ENCODE data around the gene BIRC2.

DNA sequence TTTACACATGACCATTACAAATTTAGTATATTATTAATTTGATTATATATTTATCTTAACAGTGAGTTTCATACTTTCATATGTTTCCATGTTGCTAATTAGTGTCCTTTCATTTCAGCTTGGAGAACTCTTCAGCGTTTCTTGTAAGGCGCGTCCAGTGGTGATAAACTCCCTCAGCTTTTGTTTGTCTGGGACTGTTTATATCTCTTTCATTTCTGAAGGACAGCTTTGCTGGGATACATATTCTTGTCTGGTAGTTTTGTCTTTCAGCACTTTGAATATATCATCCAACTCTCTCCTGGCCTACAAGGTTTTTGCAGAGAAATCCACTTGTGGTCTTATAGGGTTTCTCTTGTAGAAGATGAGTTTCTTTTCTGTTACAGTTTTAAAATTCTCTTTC, 12.4 kb downstream of the BIRC2 start:
- TF ChIP-seq, protein P1, sequence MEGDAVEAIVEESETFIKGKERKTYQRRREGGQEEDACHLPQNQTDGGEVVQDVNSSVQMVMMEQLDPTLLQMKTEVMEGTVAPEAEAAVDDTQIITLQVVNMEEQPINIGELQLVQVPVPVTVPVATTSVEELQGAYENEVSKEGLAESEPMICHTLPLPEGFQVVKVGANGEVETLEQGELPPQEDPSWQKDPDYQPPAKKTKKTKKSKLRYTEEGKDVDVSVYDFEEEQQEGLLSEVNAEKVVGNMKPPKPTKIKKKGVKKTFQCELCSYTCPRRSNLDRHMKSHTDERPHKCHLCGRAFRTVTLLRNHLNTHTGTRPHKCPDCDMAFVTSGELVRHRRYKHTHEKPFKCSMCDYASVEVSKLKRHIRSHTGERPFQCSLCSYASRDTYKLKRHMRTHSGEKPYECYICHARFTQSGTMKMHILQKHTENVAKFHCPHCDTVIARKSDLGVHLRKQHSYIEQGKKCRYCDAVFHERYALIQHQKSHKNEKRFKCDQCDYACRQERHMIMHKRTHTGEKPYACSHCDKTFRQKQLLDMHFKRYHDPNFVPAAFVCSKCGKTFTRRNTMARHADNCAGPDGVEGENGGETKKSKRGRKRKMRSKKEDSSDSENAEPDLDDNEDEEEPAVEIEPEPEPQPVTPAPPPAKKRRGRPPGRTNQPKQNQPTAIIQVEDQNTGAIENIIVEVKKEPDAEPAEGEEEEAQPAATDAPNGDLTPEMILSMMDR (IDR thresholded peaks at IDR 0.05) = no peak
- TF ChIP-seq EZH2 (IDR thresholded peaks at IDR 0.05) (no peak), EZH2phosphoT487 (IDR thresholded peaks at IDR 0.05) (no peak)
